B cell (primary cell): Measurements from ENCODE around the gene GFAP. TPM values are rescaled to one million over a fixed set of nuclear protein-coding genes. Genes with fewer than 3 reads are reported as not detected.

ENCODE experiments used
- ATAC-seq: fragments of 200-7000 bp; cut with Tn5 transposase; one replicate; pipeline ENCODE4 v1.10.0; 2021; ENCODE audit warnings: low read depth, mild to moderate bottlenecking, moderate number of reproducible peaks, moderate library complexity
- CTCF ChIA-PET: fragments of 350-600 bp; sonication (Branson Sonifier 250); formaldehyde crosslinking; loops from one replicate; lab custom pipeline; 2021; ENCODE audit warnings: antibody characterized with exemption, inconsistent platforms; lab: Charles Lee
- POLR2A ChIA-PET: fragments of 350-600 bp; sonication (Branson Sonifier 250); formaldehyde crosslinking; loops from one replicate; lab custom pipeline; 2021; ENCODE audit warnings: antibody characterized with exemption; lab: Charles Lee
- DNase-seq: peaks from one replicate; pipeline ENCODE4 v3.0.0; 2013
- H2AFZ ChIP-seq: 2 replicates; pipeline ENCODE4 v1.6.1; 2012; ENCODE audit warnings: mild to moderate bottlenecking, low read depth, low read length; ENCODE audit not compliant: insufficient read depth, poor library complexity, severe bottlenecking
- H3K27ac ChIP-seq, 2 donors: 1 replicate in 1 of 2; 2 replicates in 1 of 2; pipeline ENCODE4 v1.5.1; 2012 to 2013; ENCODE audit warnings: low read length in 2 of 2, mild to moderate bottlenecking in 2 of 2, moderate library complexity in 1 of 2
- H3K27me3 ChIP-seq, 4 experiments: fragments of 200-600 bp in 1 of 4; sonication (generic) in 1 of 4; replicated peaks in 1 of 4; 1 replicate in 2 of 4; 2 replicates in 2 of 4; pipeline versions ENCODE4 v1.6.1 to v1.7.0; 2013 to 2016; ENCODE audit warnings: low read length in 3 of 4, mild to moderate bottlenecking in 2 of 4, mixed read lengths in 1 of 4, moderate library complexity in 1 of 4; ENCODE audit not compliant: insufficient read depth in 4 of 4, control insufficient read depth in 3 of 4; ENCODE audit errors: control extremely low read depth in 1 of 4
- H3K36me3 ChIP-seq, 2 experiments: replicated peaks in 1 of 2; 1 replicate in 1 of 2; 2 replicates in 1 of 2; pipeline versions ENCODE4 v1.6.1 to v1.7.1; 2013; ENCODE audit warnings: low read length in 1 of 2; ENCODE audit not compliant: insufficient read depth in 2 of 2, control insufficient read depth in 1 of 2; ENCODE audit errors: control extremely low read depth in 1 of 2, extremely low read depth in 1 of 2
- H3K4me1 ChIP-seq, 2 donors: fragments of 200-600 bp in 1 of 2; sonication (generic) in 1 of 2; 1 replicate in 1 of 2; 2 replicates in 1 of 2; pipeline versions ENCODE4 v1.5.1 to v1.6.1; 2013 to 2017; ENCODE audit warnings: low read length in 2 of 2; ENCODE audit not compliant: control insufficient read depth in 2 of 2, insufficient read depth in 2 of 2
- H3K4me2 ChIP-seq: replicated peaks from 2 replicates; pipeline ENCODE3; 2012; ENCODE audit warnings: mild to moderate bottlenecking, low read depth, low read length; ENCODE audit not compliant: poor library complexity, severe bottlenecking
- H3K4me3 ChIP-seq, 5 experiments: fragments of 200-600 bp in 1 of 5; sonication (generic) in 1 of 5; 1 replicate in 3 of 5; 2 replicates in 2 of 5; pipeline versions ENCODE4 v1.5.1 to v1.7.0; 2011 to 2016; ENCODE audit warnings: low read length in 4 of 5, mild to moderate bottlenecking in 4 of 5, low read depth in 2 of 5, control low read depth in 1 of 5, moderate library complexity in 1 of 5; ENCODE audit not compliant: insufficient read depth in 1 of 5; ENCODE audit errors: control extremely low read depth in 1 of 5, extremely low read depth in 1 of 5
- H3K79me2 ChIP-seq: fragments of 200-600 bp; sonication (generic); one replicate; pipeline ENCODE4 v1.6.0; 2016; ENCODE audit warnings: low read length; ENCODE audit not compliant: control insufficient read depth, insufficient read depth
- H3K9ac ChIP-seq: fragments of 200-600 bp; sonication (generic); 2 replicates; pipeline ENCODE4 v1.6.1; 2017; ENCODE audit warnings: mild to moderate bottlenecking, low read length, moderate library complexity
- H3K9me3 ChIP-seq, 3 donors: one replicate each; pipeline versions ENCODE4 v1.6.1 to v1.7.1; 2013; ENCODE audit warnings: low read length in 2 of 3; ENCODE audit not compliant: control insufficient read depth in 2 of 3, insufficient read depth in 1 of 3; ENCODE audit errors: control extremely low read depth in 1 of 3
- H4K20me1 ChIP-seq: 2 replicates; pipeline ENCODE4 v1.6.0; 2012; ENCODE audit warnings: mild to moderate bottlenecking, low read length; ENCODE audit not compliant: insufficient read depth, control insufficient read depth, poor library complexity, severe bottlenecking
- H3K27ac Mint-ChIP-seq: one replicate; pipeline ENCODE4 v1.8.0; 2021; ENCODE audit warnings: mixed read lengths
- H3K27me3 Mint-ChIP-seq: one replicate; pipeline ENCODE4 v1.8.0; 2021; ENCODE audit warnings: mixed read lengths
- H3K4me1 Mint-ChIP-seq: one replicate; pipeline ENCODE4 v1.8.0; 2021; ENCODE audit warnings: mixed read lengths
- H3K4me3 Mint-ChIP-seq: one replicate; pipeline ENCODE4 v1.8.0; 2021; ENCODE audit warnings: mixed read lengths
- H3K9me3 Mint-ChIP-seq: one replicate; pipeline ENCODE4 v1.8.0; 2022; ENCODE audit warnings: mixed read lengths; ENCODE audit not compliant: insufficient read depth
- CTCF ChIP-seq: fragments of 200-600 bp; IDR thresholded peaks from one replicate; pipeline ENCODE4 v1.8.0; 2022; ENCODE audit warnings: antibody characterized with exemption, mild to moderate bottlenecking
- EZH2 ChIP-seq: IDR thresholded peaks from 2 replicates; pipeline ENCODE4 v1.6.1; 2012; ENCODE audit warnings: borderline replicate concordance, low read depth, mild to moderate bottlenecking, moderate library complexity, low read length; ENCODE audit not compliant: insufficient read depth, poor library complexity, severe bottlenecking
- WGBS: methylation state at CpG from one replicate; pipeline ENCODE4 v1.1.5; 2013; ENCODE audit warnings: missing lambda C conversion rate; ENCODE audit not compliant: insufficient coverage; 5-methylcytosine and 5-hydroxymethylcytosine counted together
- intact Hi-C: fragments of 100-400 bp; cut with micrococcal nuclease; formaldehyde crosslinking; loops from one replicate; pipeline ENCODE4 v1.10.0; 2022
- polyA plus RNA-seq: library from polyadenylated mRNA; depleted of rRNA; stranded (reverse); fragments of >200 nt; gene quantifications from 2 replicates; pipeline ENCODE4 v1.2.3, GENCODE V29; 2012
- total RNA-seq, 2 donors: library from RNA; stranded (reverse); fragments of 120-200 nt in 1 of 2; gene quantifications; 1 replicate in 1 of 2; 2 replicates in 1 of 2; pipeline versions ENCODE4 v1.2.3 to v1.2.4, GENCODE V29; 2013 to 2022

The GFAP gene
- total and polyA plus RNA-seq, 2 donors (not counting 1 experiment from before 2014, with no cell fraction given) = not detected

GRCh38 chr17:44862278-44862914 is 52.9 kb downstream of the GFAP start:
- Histone ChIP-seq H3K4me2 (no peak overlapping the region), H3K9me3 (no peaks in the 10 kb centered on the region), H3K9ac (no peak overlapping the region), H3K4me1 (no peaks in the 10 kb centered on the region), H3K36me3 (peaks cover 3 to 83% of the 10 kb centered on the region in 2 experiments), H3K79me2 (no peaks in the 10 kb centered on the region), H3K27me3 (no peaks in the 10 kb centered on the region), H4K20me1 (peaks cover 5% of the 10 kb centered on the region), H3K4me3 (no peak overlapping the region), H3K27ac (no peak overlapping the region), H2AFZ (no peak overlapping the region)
- no peak for TF ChIP-seq EZH2
- no peak for TF ChIP-seq CTCF
- ChIA-PET POLR2A (no interaction called here), CTCF (interaction anchor here (0.6 to 9.7 kb wide), 5 partner anchors 13 to 88 kb away, joined by 3 to 208 read pairs (median 5); no protein-coding TSS in a partner anchor)
- WGBS = 98% methylated on average over 8 of the region's 9 CpGs
- Mint-ChIP-seq H3K27ac (no peak overlapping the region), H3K4me3 (no peak overlapping the region), H3K4me1 (no peaks in the 10 kb centered on the region), H3K9me3 (no peaks in the 10 kb centered on the region), H3K27me3 (no peaks in the 10 kb centered on the region)
- intact Hi-C loops = no loop called here
- DNase-seq = no peak
- no peak for ATAC-seq

- Histone ChIP-seq H4K20me1 (peaks cover under 1% of the 10 kb centered on the region), H3K4me1 (no peaks in the 10 kb centered on the region), H3K79me2 (no peaks in the 10 kb centered on the region), H3K27me3 (no peaks in the 10 kb centered on the region), H2AFZ (no peak overlapping the region), H3K36me3 (peaks cover 3 to 93% of the 10 kb centered on the region in 2 experiments), H3K4me3 (no peak overlapping the region), H3K9me3 (no peaks in the 10 kb centered on the region), H3K9ac (no peak overlapping the region), H3K4me2 (no peak overlapping the region), H3K27ac (no peak overlapping the region)
- H3K4me3 Mint-ChIP-seq = no peak overlapping the region
- no peaks in the 10 kb centered on the region for H3K4me1 Mint-ChIP-seq
- ATAC-seq (no peak), DNase-seq (no peak)
- no peaks in the 10 kb centered on the region for H3K27me3 Mint-ChIP-seq
- CTCF ChIA-PET = interaction anchor here (1.7 kb wide), 1 partner anchor 84 kb away, joined by 6 read pairs; no protein-coding TSS in a partner anchor
- TF ChIP-seq CTCF = no peak
- no peak for TF ChIP-seq EZH2
- WGBS = 94% methylated on average over 4 of the region's 5 CpGs
- no peak overlapping the region for H3K27ac Mint-ChIP-seq
- no peaks in the 10 kb centered on the region for H3K9me3 Mint-ChIP-seq
- POLR2A ChIA-PET = no interaction called here
- intact Hi-C loops = no loop called here
Observed at GRCh38 chr17:44859701-44860100, 55.6 kb downstream of the GFAP start.
